ENCODE data around the gene FAM240B.

The FAM240B gene

DNA sequence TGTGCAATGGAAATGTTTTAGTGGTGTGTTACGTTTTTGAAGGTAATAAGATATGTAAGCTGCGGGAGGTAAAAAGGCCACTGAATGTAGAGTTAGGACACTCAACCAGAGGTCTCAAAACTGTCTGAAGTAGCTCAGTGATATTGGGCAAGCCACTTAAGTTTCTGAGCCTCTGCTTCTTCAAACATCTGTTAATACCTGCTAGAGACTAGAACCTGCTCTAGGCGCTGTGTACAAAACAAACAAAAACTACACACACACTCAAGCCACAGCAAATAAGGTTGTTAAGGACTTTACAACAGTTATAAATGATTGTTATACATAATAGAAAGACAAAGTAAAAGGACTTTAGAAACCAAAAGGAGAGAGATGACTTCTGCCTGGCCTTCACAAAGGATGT lies 24.6 kb upstream of the FAM240B start:
- H3K79me2 ChIP-seq (ENCODE audit: low read length) = no peaks in the 10 kb centered on the region
- no peak overlapping the region for H3K9ac ChIP-seq (ENCODE audit: low read length)
- H3K27me3 ChIP-seq (replicated peaks; ENCODE audit: insufficient read depth, low read length) = no peaks in the 10 kb centered on the region
- no peak overlapping the region for H2AFZ ChIP-seq (ENCODE audit: low read length)
- no peak for DNase-seq
- H4K20me1 ChIP-seq (ENCODE audit: insufficient read depth, low read length) = no peaks in the 10 kb centered on the region
- H3K4me1 ChIP-seq (ENCODE audit: low read length) = no peaks in the 10 kb centered on the region
- no peak overlapping the region for H3K4me3 ChIP-seq (ENCODE audit: low read length)
- TF ChIP-seq EZH2 (optimal IDR thresholded peaks at IDR 0.05; ENCODE audit: low read depth, low read length) (no peak), EZH2phosphoT487 (IDR thresholded peaks at IDR 0.05; ENCODE audit: low read length) (no peak)
- TF ChIP-seq, protein P1, sequence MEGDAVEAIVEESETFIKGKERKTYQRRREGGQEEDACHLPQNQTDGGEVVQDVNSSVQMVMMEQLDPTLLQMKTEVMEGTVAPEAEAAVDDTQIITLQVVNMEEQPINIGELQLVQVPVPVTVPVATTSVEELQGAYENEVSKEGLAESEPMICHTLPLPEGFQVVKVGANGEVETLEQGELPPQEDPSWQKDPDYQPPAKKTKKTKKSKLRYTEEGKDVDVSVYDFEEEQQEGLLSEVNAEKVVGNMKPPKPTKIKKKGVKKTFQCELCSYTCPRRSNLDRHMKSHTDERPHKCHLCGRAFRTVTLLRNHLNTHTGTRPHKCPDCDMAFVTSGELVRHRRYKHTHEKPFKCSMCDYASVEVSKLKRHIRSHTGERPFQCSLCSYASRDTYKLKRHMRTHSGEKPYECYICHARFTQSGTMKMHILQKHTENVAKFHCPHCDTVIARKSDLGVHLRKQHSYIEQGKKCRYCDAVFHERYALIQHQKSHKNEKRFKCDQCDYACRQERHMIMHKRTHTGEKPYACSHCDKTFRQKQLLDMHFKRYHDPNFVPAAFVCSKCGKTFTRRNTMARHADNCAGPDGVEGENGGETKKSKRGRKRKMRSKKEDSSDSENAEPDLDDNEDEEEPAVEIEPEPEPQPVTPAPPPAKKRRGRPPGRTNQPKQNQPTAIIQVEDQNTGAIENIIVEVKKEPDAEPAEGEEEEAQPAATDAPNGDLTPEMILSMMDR (IDR thresholded peaks at IDR 0.05; ENCODE audit: low read length) = no peak
- no peak overlapping the region for H3K4me2 ChIP-seq (ENCODE audit: low read depth, low read length)
- H3F3A ChIP-seq (ENCODE audit: insufficient read depth, low read length) = no peaks in the 10 kb centered on the region
- H3K27ac ChIP-seq (ENCODE audit: low read length) = no peak overlapping the region
- no peaks in the 10 kb centered on the region for H3K9me2 ChIP-seq (replicated peaks; ENCODE audit: insufficient read depth, low read length)
- no peaks in the 10 kb centered on the region for H3K36me3 ChIP-seq (replicated peaks; ENCODE audit: insufficient read depth, low read length)
- H3K9me3 ChIP-seq (replicated peaks; ENCODE audit: insufficient read depth, low read length) = no peaks in the 10 kb centered on the region

DNA sequence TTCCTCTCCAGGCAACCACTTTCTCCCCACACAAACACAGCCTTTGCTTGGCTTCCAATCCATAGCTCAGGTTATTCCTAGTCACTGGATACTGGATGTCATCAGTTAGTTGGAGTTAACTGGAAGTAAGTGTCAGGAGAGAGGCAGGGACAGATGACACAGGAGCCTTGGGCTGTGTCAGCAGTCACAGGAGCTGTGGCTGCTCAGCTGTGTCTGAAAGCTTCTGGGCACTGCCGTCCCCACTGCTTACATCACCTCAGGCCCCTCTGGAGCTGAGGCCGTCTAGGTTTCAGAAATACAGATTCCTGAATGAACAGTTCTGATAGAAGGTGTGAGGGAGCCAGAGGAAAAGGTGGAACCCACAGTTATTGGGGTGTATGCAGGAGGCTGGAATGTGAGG lies 17.3 kb upstream of the FAM240B start:
- no peak for DNase-seq

DNA sequence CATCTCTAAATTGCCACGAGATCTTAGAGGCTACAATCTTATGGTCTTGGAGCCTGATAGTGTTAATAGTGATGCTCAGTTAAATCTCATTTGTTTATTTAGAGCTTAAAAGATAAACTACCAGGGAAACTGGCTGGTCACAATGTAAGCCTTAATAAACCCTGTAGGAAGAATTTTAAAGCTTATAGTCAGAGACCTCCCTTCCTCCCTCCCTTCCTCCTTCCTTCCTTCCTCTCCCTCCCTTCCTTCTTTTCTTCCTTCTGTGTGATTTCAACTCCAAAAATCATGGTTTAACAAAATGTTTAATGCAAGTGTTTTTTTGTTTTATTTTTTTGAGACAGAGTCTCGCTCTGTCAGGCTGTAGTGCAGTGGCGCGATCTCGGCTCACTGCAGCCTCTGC lies 14.9 kb upstream of the FAM240B start:
- Histone ChIP-seq H3K36me3 (replicated peaks; ENCODE audit: insufficient read depth, low read length) (no peaks in the 10 kb centered on the region), H3F3A (ENCODE audit: insufficient read depth, low read length) (no peaks in the 10 kb centered on the region), H3K9me2 (replicated peaks; ENCODE audit: insufficient read depth, low read length) (no peaks in the 10 kb centered on the region), H3K27ac (ENCODE audit: low read length) (no peak overlapping the region), H2AFZ (ENCODE audit: low read length) (no peak overlapping the region), H3K4me2 (ENCODE audit: low read depth, low read length) (no peak overlapping the region), H3K4me1 (ENCODE audit: low read length) (no peaks in the 10 kb centered on the region), H4K20me1 (ENCODE audit: insufficient read depth, low read length) (no peaks in the 10 kb centered on the region), H3K9me3 (replicated peaks; ENCODE audit: insufficient read depth, low read length) (no peaks in the 10 kb centered on the region), H3K9ac (ENCODE audit: low read length) (no peak overlapping the region), H3K27me3 (replicated peaks; ENCODE audit: insufficient read depth, low read length) (no peaks in the 10 kb centered on the region), H3K4me3 (ENCODE audit: low read length) (no peak overlapping the region), H3K79me2 (ENCODE audit: low read length) (no peaks in the 10 kb centered on the region)
- DNase-seq = no peak
- no peak for TF ChIP-seq EZH2 (optimal IDR thresholded peaks at IDR 0.05; ENCODE audit: low read depth, low read length)
- no peak for TF ChIP-seq EZH2phosphoT487 (IDR thresholded peaks at IDR 0.05; ENCODE audit: low read length)
- TF ChIP-seq, protein P1 (IDR thresholded peaks at IDR 0.05; ENCODE audit: low read length) = no peak

More for the DNA sequence above, 17.3 kb upstream of the FAM240B start:
- TF ChIP-seq, protein P1 (IDR thresholded peaks at IDR 0.05; ENCODE audit: low read length) = no peak
- TF ChIP-seq EZH2 (optimal IDR thresholded peaks at IDR 0.05; ENCODE audit: low read depth, low read length) = no peak
- TF ChIP-seq EZH2phosphoT487 (IDR thresholded peaks at IDR 0.05; ENCODE audit: low read length) = no peak
- Histone ChIP-seq H3K9me3 (replicated peaks; ENCODE audit: insufficient read depth, low read length) (no peaks in the 10 kb centered on the region), H3K27me3 (replicated peaks; ENCODE audit: insufficient read depth, low read length) (no peaks in the 10 kb centered on the region), H3F3A (ENCODE audit: insufficient read depth, low read length) (no peaks in the 10 kb centered on the region), H3K9me2 (replicated peaks; ENCODE audit: insufficient read depth, low read length) (no peaks in the 10 kb centered on the region), H3K9ac (ENCODE audit: low read length) (no peak overlapping the region), H4K20me1 (ENCODE audit: insufficient read depth, low read length) (no peaks in the 10 kb centered on the region), H2AFZ (ENCODE audit: low read length) (no peak overlapping the region), H3K36me3 (replicated peaks; ENCODE audit: insufficient read depth, low read length) (no peaks in the 10 kb centered on the region), H3K4me1 (ENCODE audit: low read length) (no peaks in the 10 kb centered on the region), H3K4me2 (ENCODE audit: low read depth, low read length) (no peak overlapping the region), H3K4me3 (ENCODE audit: low read length) (no peak overlapping the region), H3K79me2 (ENCODE audit: low read length) (no peaks in the 10 kb centered on the region), H3K27ac (ENCODE audit: low read length) (no peak overlapping the region)

Data from MM.1S (cell line).